ENCODE data around the gene RPS6KA2.

The RPS6KA2 gene

DNA sequence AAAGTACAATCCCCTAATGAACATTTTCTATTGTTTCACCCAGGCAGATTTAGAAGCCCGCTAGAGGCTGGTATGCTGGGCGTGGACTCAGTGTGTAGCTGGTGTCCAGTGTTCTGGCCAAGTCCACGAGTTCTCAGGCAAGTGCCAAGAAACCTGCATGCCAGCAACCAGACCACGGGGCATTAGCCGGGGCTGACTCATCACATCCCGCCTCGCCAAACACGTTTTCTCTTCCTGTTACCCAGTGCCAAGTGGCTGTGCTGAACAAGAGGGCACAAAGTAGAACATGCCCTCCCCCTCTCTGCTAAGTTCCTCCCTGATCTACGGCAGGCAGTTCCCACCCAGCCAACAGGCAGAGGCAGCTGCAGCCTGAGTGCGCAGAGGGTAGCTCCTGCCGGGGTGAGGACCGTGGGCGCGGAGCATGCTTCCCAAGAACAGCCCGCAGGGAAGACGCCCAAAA, 70.2 kb downstream of the RPS6KA2 start:
- H3K36me3 ChIP-seq (replicated peaks), result no peaks in the 10 kb centered on the region
- no peak overlapping the region for H3K4me3 ChIP-seq (ENCODE audit: low read depth, low read length)
- peak; percentile 47 for DNase-seq
- in situ Hi-C loops (cut with HindIII; ENCODE audit: low pct_ligation_motif_present, low sequenced_read_pairs), result no loop called here
- TF ChIP-seq, protein P1, sequence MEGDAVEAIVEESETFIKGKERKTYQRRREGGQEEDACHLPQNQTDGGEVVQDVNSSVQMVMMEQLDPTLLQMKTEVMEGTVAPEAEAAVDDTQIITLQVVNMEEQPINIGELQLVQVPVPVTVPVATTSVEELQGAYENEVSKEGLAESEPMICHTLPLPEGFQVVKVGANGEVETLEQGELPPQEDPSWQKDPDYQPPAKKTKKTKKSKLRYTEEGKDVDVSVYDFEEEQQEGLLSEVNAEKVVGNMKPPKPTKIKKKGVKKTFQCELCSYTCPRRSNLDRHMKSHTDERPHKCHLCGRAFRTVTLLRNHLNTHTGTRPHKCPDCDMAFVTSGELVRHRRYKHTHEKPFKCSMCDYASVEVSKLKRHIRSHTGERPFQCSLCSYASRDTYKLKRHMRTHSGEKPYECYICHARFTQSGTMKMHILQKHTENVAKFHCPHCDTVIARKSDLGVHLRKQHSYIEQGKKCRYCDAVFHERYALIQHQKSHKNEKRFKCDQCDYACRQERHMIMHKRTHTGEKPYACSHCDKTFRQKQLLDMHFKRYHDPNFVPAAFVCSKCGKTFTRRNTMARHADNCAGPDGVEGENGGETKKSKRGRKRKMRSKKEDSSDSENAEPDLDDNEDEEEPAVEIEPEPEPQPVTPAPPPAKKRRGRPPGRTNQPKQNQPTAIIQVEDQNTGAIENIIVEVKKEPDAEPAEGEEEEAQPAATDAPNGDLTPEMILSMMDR (IDR thresholded peaks at IDR 0.05; ENCODE audit: low read depth, low read length, missing control alignments), result no peak
- no peak overlapping the region for H3K27ac ChIP-seq
- no peaks in the 10 kb centered on the region for H3K27me3 ChIP-seq (replicated peaks)

DNA sequence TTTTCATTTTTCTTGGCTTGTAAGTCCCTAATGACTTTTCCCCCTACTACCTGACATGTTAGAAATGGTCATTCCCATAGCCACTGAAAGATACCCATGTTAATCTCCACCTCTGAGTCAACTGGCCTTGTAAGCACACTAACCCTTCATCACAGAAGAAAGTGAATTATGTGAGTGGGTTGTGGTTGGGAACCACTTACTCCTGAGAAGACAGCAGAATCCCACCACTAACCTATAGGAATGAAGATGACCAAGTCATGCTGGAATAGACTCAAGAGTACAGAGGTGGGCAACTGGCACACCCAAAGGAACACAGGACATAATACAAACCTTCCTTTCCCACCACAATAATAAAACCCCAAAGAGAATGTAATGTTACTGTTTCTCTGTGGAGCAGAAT, 70.7 kb downstream of the RPS6KA2 start:
- Histone ChIP-seq H3K36me3 (replicated peaks) (no peaks in the 10 kb centered on the region), H3K27ac (no peak overlapping the region), H3K4me3 (ENCODE audit: low read depth, low read length) (no peak overlapping the region), H3K27me3 (replicated peaks) (no peaks in the 10 kb centered on the region)
- in situ Hi-C loops (cut with HindIII; ENCODE audit: low pct_ligation_motif_present, low sequenced_read_pairs), result no loop called here
- no peak for DNase-seq
- TF ChIP-seq, protein P1 (IDR thresholded peaks at IDR 0.05; ENCODE audit: low read depth, low read length, missing control alignments), result no peak

DNA sequence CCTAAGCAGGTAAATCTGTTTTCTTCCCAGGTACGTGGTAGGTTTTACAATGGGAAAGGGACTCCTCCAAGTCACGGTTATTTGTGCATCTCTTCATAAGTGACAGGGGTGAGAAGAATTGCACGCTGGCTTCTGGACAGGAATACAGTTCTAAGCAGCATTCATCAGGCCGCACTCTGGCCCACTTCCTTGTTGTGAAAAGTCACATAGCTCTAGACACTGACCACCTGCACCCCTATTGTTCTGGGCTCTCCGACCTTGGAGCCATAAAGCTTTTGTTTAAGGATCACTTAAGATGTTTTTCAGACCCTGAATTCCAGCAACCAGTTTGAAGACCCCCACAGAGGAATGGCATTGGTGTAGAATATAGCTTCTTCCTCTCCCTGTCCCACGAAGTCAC, 72.0 kb downstream of the RPS6KA2 start:
- in situ Hi-C loops (cut with HindIII; ENCODE audit: low pct_ligation_motif_present, low sequenced_read_pairs), result no loop called here
- no peaks in the 10 kb centered on the region for H3K27me3 ChIP-seq (replicated peaks)
- H3K27ac ChIP-seq, result no peak overlapping the region
- no peaks in the 10 kb centered on the region for H3K36me3 ChIP-seq (replicated peaks)
- no peak for DNase-seq
- TF ChIP-seq, protein P1 (IDR thresholded peaks at IDR 0.05; ENCODE audit: low read depth, low read length, missing control alignments), result no peak
- H3K4me3 ChIP-seq (ENCODE audit: low read depth, low read length), result no peak overlapping the region

DNA sequence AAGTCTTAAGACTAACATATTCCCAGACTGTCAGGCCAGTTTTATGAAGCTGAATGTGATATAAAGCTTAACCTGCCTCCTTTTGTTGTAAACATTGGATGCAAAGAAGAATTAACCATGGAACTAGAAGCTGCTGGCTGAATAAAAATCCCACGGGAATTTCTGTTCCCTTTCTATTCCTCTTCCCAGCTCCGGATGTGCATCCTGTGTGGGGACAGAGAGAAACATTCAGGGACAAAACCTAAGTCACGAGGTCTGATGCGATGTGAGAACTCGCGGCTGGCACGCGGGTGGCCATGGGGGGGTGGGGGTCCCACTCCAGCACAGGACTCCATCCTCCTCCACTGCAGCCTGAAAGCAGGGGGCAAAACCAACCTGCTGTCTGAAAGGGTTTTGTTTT, 72.7 kb downstream of the RPS6KA2 start:
- Histone ChIP-seq H3K27ac (peak overlapping the region; percentile 91), H3K27me3 (replicated peaks) (no peaks in the 10 kb centered on the region), H3K4me3 (ENCODE audit: low read depth, low read length) (no peak overlapping the region), H3K36me3 (replicated peaks) (no peaks in the 10 kb centered on the region)
- no peak for DNase-seq
- TF ChIP-seq, protein P1 (IDR thresholded peaks at IDR 0.05; ENCODE audit: low read depth, low read length, missing control alignments), result no peak
- in situ Hi-C loops (cut with HindIII; ENCODE audit: low pct_ligation_motif_present, low sequenced_read_pairs), result no loop called here

DNA sequence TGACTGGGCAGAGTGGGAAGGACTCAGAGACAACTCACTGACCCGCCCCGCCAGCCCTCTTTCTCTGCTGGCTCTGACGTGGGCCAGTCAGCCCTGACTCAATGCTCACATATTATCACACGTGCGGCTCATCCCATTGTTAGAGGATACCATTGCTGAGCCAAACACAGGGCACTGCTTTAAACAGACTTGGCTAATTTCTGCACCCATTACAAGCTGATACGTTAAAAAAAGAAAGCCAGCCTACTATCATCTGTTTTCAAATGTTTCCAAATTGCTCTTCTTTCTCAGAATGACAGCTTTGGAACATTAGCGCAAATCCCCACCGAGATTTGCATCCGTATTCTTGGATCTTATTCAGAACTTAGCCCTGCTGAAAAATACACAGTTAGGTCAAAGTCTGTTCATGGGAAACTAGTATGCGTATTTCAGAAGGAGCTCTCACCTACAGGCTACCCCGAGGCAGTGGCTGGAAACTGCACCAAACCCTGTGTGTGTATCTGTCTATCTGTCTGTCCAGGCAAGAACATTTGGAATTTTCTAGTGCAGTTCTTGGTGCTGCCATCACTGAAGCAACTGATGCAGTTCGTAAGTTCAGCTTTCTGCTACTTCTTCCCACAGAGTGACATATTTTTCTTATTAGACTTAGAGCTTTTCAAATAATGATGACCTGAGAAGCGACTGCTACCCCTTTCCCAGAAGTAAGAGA, 73.3 kb downstream of the RPS6KA2 start:
- Histone ChIP-seq H3K27ac (peak overlapping the region; percentile 91), H3K36me3 (replicated peaks) (no peaks in the 10 kb centered on the region), H3K27me3 (replicated peaks) (no peaks in the 10 kb centered on the region), H3K4me3 (ENCODE audit: low read depth, low read length) (no peak overlapping the region)
- TF ChIP-seq, protein P1 (IDR thresholded peaks at IDR 0.05; ENCODE audit: low read depth, low read length, missing control alignments), result no peak
- in situ Hi-C loops (cut with HindIII; ENCODE audit: low pct_ligation_motif_present, low sequenced_read_pairs), result no loop called here
- DNase-seq, result peak; percentile 95

DNA sequence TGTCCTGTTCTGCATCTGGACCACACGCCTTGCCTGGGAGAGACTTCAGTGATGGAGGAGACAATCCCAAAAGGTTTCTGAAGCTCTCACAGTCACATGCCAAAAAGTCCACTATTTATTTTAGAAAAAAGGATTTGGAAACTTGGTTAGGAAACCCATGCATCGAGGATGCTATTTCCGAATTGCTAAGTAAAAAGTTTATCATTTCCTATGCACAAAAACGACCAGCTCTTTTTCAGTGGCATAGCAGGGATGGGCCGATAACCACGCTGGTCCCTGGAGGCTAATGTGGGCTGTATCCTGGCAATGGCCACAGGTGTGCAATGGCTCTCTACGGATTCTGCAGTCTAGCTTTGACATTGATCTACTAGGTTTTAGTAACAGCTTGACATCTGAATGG, 74.5 kb downstream of the RPS6KA2 start:
- no peak for DNase-seq
- Histone ChIP-seq H3K4me3 (ENCODE audit: low read depth, low read length) (no peak overlapping the region), H3K36me3 (replicated peaks) (no peaks in the 10 kb centered on the region), H3K27ac (no peak overlapping the region), H3K27me3 (replicated peaks) (no peaks in the 10 kb centered on the region)
- in situ Hi-C loops (cut with HindIII; ENCODE audit: low pct_ligation_motif_present, low sequenced_read_pairs), result no loop called here
- TF ChIP-seq, protein P1 (IDR thresholded peaks at IDR 0.05; ENCODE audit: low read depth, low read length, missing control alignments), result no peak

Measured in brain microvascular endothelial cell (primary cell).